ENCODE results near the gene HELZ2. TPM values are rescaled to one million over a fixed set of nuclear protein-coding genes. Genes with fewer than 3 reads are reported as not detected.

Gene HELZ2
- total and polyA plus RNA-seq, 10 of the 15 experiments (the other 5 are each of a cell fraction or from before 2014, with no cell fraction given), result 0.05 to 33.3 (median 6.2) TPM

DNA sequence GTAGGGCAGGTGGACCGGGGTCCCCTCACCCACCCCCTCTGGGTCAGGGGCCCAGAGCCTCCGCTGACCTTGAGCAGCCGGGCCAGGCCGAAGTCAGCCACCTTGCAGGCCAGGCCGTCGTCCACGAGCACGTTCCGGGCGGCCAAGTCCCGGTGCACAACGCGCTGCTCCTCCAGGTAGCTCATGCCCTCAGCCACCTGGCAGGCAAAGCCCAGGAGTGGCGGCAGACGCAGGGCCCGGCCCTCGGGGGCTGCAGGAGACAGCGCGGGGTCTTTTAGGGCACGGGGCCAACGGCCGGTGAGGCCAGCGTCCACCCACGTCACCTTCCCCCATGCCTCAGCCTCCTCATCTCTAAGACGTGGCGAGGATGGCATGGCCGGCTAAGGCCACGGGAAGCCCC is 32.7 kb downstream of the HELZ2 start:
- Histone ChIP-seq H3K4me2 (ENCODE audit: control insufficient read depth, insufficient read depth) (no peak overlapping the region), H3K79me2 (ENCODE audit: control insufficient read depth, insufficient read depth, low read length) (no peaks in the 10 kb centered on the region), H3K4me3 (no peak overlapping the region), H3K9ac (ENCODE audit: control insufficient read depth, insufficient read depth, low read length) (no peak overlapping the region), H3K27me3 (replicated peaks in 1 of 2; ENCODE audit: control insufficient read depth in 2 of 2, insufficient read depth in 2 of 2, low read length in 1 of 2) (no peaks in the 10 kb centered on the region), H2AFZ (ENCODE audit: control insufficient read depth, low read depth, low read length) (no peak overlapping the region), H3K4me1 (ENCODE audit: control insufficient read depth, insufficient read depth, low read length) (peaks cover 26% of the 10 kb centered on the region), H3K9me3 (replicated peaks; ENCODE audit: control insufficient read depth, insufficient read depth, low read length) (no peaks in the 10 kb centered on the region), H3K27ac (ENCODE audit: control insufficient read depth, insufficient read depth) (no peak overlapping the region), H3K36me3 (ENCODE audit: control insufficient read depth in 2 of 2, insufficient read depth in 2 of 2, low read length in 1 of 2) (no peaks in the 10 kb centered on the region), H4K20me1 (ENCODE audit: control insufficient read depth, insufficient read depth) (no peaks in the 10 kb centered on the region)
- ATAC-seq (no peak), FAIRE-seq (no peak), DNase-seq (ENCODE audit: low read depth, low spot score) (no peak)
- intact Hi-C loops (cut with micrococcal nuclease; ENCODE audit: unreplicated experiment), result no loop called here
- no TSS peak for BruUV-seq (replicated peaks)
- ChIA-PET CTCF (no interaction called here), RAD21 (ENCODE audit: unreplicated experiment) (interaction anchor here (0.8 kb wide), 1 partner anchor 11 kb away, joined by 3 read pairs; no protein-coding TSS in a partner anchor), POLR2A (no interaction called here), SMC1A (ENCODE audit: uncharacterized antibody, unreplicated experiment) (no interaction called here)
- TF ChIP-seq RUNX3 (IDR thresholded peaks at IDR 0.05; ENCODE audit: low read length) (no peak), TBL1XR1 (IDR thresholded peaks at IDR 0.05; ENCODE audit: low read depth, low read length) (no peak), SREBF2 (IDR thresholded peaks at IDR 0.05; ENCODE audit: low read length) (no peak), CREB1 (IDR thresholded peaks at IDR 0.05; ENCODE audit: low read depth) (no peak), ZSCAN29 (IDR thresholded peaks at IDR 0.05) (no peak)
- TF ChIP-seq, protein P1, sequence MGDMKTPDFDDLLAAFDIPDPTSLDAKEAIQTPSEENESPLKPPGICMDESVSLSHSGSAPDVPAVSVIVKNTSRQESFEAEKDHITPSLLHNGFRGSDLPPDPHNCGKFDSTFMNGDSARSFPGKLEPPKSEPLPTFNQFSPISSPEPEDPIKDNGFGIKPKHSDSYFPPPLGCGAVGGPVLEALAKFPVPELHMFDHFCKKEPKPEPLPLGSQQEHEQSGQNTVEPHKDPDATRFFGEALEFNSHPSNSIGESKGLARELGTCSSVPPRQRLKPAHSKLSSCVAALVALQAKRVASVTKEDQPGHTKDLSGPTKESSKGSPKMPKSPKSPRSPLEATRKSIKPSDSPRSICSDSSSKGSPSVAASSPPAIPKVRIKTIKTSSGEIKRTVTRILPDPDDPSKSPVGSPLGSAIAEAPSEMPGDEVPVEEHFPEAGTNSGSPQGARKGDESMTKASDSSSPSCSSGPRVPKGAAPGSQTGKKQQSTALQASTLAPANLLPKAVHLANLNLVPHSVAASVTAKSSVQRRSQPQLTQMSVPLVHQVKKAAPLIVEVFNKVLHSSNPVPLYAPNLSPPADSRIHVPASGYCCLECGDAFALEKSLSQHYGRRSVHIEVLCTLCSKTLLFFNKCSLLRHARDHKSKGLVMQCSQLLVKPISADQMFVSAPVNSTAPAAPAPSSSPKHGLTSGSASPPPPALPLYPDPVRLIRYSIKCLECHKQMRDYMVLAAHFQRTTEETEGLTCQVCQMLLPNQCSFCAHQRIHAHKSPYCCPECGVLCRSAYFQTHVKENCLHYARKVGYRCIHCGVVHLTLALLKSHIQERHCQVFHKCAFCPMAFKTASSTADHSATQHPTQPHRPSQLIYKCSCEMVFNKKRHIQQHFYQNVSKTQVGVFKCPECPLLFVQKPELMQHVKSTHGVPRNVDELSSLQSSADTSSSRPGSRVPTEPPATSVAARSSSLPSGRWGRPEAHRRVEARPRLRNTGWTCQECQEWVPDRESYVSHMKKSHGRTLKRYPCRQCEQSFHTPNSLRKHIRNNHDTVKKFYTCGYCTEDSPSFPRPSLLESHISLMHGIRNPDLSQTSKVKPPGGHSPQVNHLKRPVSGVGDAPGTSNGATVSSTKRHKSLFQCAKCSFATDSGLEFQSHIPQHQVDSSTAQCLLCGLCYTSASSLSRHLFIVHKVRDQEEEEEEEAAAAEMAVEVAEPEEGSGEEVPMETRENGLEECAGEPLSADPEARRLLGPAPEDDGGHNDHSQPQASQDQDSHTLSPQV (IDR thresholded peaks at IDR 0.05), result no peak
- WGBS (ENCODE audit: insufficient coverage, insufficient replicate concordance, low lambda C conversion rate, missing lambda C conversion rate), result 93% methylated on average over 28 of the region's 28 CpGs
- in situ Hi-C loops (cut with MboI), result no loop called here

Measured in GM12878 (cell line).